GM19099 (cell line): ENCODE measurements around the gene BBS9.

Source experiments
- POLR2A ChIP-seq: IDR thresholded peaks from 3 replicates; pipeline ENCODE4 v1.6.1; 2011; ENCODE audit warnings: low read depth; ENCODE audit not compliant: insufficient read length; ENCODE audit errors: extremely low read depth

The BBS9 gene

GRCh38 chr7:33177876-33178275, 48.5 kb downstream of the BBS9 start:
- no peak for TF ChIP-seq POLR2A

- no peak for TF ChIP-seq POLR2A
These were observed 50.2 kb downstream of the BBS9 start for GRCh38 chr7:33179519-33179918.

GRCh38 chr7:33183504-33183903, 54.1 kb downstream of the BBS9 start:
- TF ChIP-seq POLR2A, result no peak

GRCh38 chr7:33184828-33185227, 55.5 kb downstream of the BBS9 start:
- TF ChIP-seq POLR2A, result no peak

- no peak for TF ChIP-seq POLR2A
These were observed 56.4 kb downstream of the BBS9 start for GRCh38 chr7:33185786-33186185.

- TF ChIP-seq POLR2A, result no peak
These were observed 56.8 kb downstream of the BBS9 start for GRCh38 chr7:33186192-33186591.

- TF ChIP-seq POLR2A, result no peak
These were observed 61.4 kb downstream of the BBS9 start for GRCh38 chr7:33190688-33191304.

- no peak for TF ChIP-seq POLR2A
These were observed 62.0 kb downstream of the BBS9 start for GRCh38 chr7:33191340-33191739.

- no peak for TF ChIP-seq POLR2A
These were observed 63.4 kb downstream of the BBS9 start for GRCh38 chr7:33192695-33193291.

GRCh38 chr7:33193308-33193864, 64.0 kb downstream of the BBS9 start:
- no peak for TF ChIP-seq POLR2A

GRCh38 chr7:33195264-33195663, 65.9 kb downstream of the BBS9 start:
- no peak for TF ChIP-seq POLR2A

- TF ChIP-seq POLR2A, result no peak
These were observed 66.9 kb downstream of the BBS9 start for GRCh38 chr7:33196221-33196620.

GRCh38 chr7:33200282-33200681, 70.9 kb downstream of the BBS9 start:
- no peak for TF ChIP-seq POLR2A

GRCh38 chr7:33201821-33202220, 72.5 kb downstream of the BBS9 start:
- TF ChIP-seq POLR2A, result no peak

GRCh38 chr7:33210958-33211357, 81.6 kb downstream of the BBS9 start:
- TF ChIP-seq POLR2A, result no peak

- no peak for TF ChIP-seq POLR2A
These were observed 82.8 kb downstream of the BBS9 start for GRCh38 chr7:33212144-33212543.
